HCT116 (cell line): ENCODE data around the gene CNTROB.

ENCODE experiments used
- CEBPB ChIP-seq: IDR thresholded peaks from 2 replicates; pipeline ENCODE4 v1.6.1; 2012; ENCODE audit warnings: low read depth
- POLR2AphosphoS5 ChIP-seq: IDR thresholded peaks from 2 replicates; pipeline ENCODE4 v1.6.1; 2011; ENCODE audit warnings: mild to moderate bottlenecking, low read depth, low read length, moderate library complexity
- SP1 ChIP-seq: IDR thresholded peaks from 2 replicates; pipeline ENCODE4 v1.6.1; 2012; ENCODE audit warnings: low read depth
- TF ChIP-seq, protein P1 (sequence below), 3 experiments: fragments of 200-600 bp in 1 of 3; sonication (generic) in 1 of 3; IDR thresholded peaks in 2 of 3; conservative IDR thresholded peaks in 1 of 3; 2 replicates each; pipeline ENCODE4 v1.5.1; 2012 to 2017; ENCODE audit warnings: low read depth in 2 of 3, low read length in 2 of 3, antibody characterized with exemption in 1 of 3, borderline replicate concordance in 1 of 3, control low read depth in 1 of 3, mild to moderate bottlenecking in 1 of 3, mixed read lengths in 1 of 3, mixed run types in 1 of 3, moderate library complexity in 1 of 3; ENCODE audit not compliant: insufficient read depth in 1 of 3

GRCh38 chr17:7977039-7977438, 45.0 kb downstream of the CNTROB start:
- TF ChIP-seq CEBPB (no peak), SP1 (no peak), POLR2AphosphoS5 (no peak)
- TF ChIP-seq, protein P1, sequence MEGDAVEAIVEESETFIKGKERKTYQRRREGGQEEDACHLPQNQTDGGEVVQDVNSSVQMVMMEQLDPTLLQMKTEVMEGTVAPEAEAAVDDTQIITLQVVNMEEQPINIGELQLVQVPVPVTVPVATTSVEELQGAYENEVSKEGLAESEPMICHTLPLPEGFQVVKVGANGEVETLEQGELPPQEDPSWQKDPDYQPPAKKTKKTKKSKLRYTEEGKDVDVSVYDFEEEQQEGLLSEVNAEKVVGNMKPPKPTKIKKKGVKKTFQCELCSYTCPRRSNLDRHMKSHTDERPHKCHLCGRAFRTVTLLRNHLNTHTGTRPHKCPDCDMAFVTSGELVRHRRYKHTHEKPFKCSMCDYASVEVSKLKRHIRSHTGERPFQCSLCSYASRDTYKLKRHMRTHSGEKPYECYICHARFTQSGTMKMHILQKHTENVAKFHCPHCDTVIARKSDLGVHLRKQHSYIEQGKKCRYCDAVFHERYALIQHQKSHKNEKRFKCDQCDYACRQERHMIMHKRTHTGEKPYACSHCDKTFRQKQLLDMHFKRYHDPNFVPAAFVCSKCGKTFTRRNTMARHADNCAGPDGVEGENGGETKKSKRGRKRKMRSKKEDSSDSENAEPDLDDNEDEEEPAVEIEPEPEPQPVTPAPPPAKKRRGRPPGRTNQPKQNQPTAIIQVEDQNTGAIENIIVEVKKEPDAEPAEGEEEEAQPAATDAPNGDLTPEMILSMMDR (IDR thresholded peaks at IDR 0.05 in 2 of 3, conservative IDR thresholded peaks at IDR 0.05 in 1 of 3; ENCODE audit: borderline replicate concordance in 1 of 3, insufficient read depth in 1 of 3, low read depth in 2 of 3, low read length in 2 of 3): no peak
